Smooth muscle cell of the pulmonary artery (primary cell): ENCODE measurements around the gene ASB17. TPM values are rescaled to one million over a fixed set of nuclear protein-coding genes. Genes with fewer than 3 reads are reported as not detected.

ENCODE experiments used
- total RNA-seq: library from RNA; depleted of rRNA; stranded (reverse); fragments of >200 nt; gene quantifications from 2 replicates; pipeline ENCODE4 v1.2.3, GENCODE V29; 2014

ASB17 gene, protein sequence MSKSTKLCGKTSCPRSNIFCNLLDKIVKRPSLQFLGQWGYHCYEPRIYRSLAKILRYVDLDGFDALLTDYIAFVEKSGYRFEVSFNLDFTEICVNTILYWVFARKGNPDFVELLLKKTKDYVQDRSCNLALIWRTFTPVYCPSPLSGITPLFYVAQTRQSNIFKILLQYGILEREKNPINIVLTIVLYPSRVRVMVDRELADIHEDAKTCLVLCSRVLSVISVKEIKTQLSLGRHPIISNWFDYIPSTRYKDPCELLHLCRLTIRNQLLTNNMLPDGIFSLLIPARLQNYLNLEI
- not detected in 2 replicates for total RNA-seq

DNA sequence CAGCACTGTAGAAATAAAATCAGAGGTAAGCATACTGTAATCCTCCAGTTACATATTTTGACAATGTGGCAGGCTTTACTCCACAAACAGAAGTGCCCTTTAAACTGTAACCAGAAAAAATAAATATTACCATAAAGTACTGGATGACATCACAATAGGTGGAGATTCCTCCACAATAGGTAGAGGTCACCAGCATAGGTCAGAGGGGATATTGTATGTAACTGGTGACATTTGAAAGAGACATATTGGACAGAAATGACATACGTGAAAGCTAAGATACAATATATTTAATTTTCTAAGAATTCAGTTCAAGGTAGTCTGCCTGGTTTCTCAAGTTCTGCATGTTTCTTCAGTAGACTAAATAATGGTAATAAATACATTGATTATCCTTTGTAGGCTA, at the start of gene ASB17:
ASB17 (minus strand) TSS at position 101 of the 400 bp plus-strand sequence. CDS start 113 bp downstream, outside the sequence.

Other genes starting within 250 kb of the ASB17 start
- gene ACADM, start 207.7 kb downstream of the ASB17 start, total RNA-seq, result 23.8 and 24.9 TPM in 2 replicates
- gene RABGGTB, start 146.1 kb downstream of the ASB17 start, total RNA-seq, result 74.5 TPM in 2 replicates
- gene MSH4, start 135.5 kb downstream of the ASB17 start, total RNA-seq, result 0.33 and 0.52 TPM in 2 replicates
- gene ST6GALNAC3, start 142.3 kb upstream of the ASB17 start, total RNA-seq, result 0.26 and 0.36 TPM in 2 replicates